Neural crest cell (in vitro differentiated cells): Measurements from ENCODE around the gene TAX1BP3. TPM values are rescaled to one million over a fixed set of nuclear protein-coding genes. Genes with fewer than 3 reads are reported as not detected.
"Not testable (repeated sequence)": the region's sequence is repeated elsewhere in the genome, so short reads cannot be mapped to it uniquely, and the experiment has no call there.

Experiments used
- DNase-seq: peaks from one replicate; pipeline ENCODE4 v3.0.0; 2021; ENCODE audit warnings: low read depth, mixed read lengths, low spot score
- H3K27ac Mint-ChIP-seq: one replicate; pipeline ENCODE4 v1.8.0; 2021; ENCODE audit warnings: mild to moderate bottlenecking, mixed read lengths; ENCODE audit not compliant: unreplicated experiment
- H3K27me3 Mint-ChIP-seq: 2 replicates; pipeline ENCODE4 v1.8.0; 2021; ENCODE audit warnings: low read depth, mild to moderate bottlenecking, mixed read lengths
- H3K36me3 Mint-ChIP-seq: 2 replicates; pipeline ENCODE4 v1.8.0; 2021; ENCODE audit warnings: low read depth, mild to moderate bottlenecking, mixed read lengths
- H3K4me1 Mint-ChIP-seq: 2 replicates; pipeline ENCODE4 v1.8.0; 2021; ENCODE audit warnings: mixed read lengths
- H3K4me3 Mint-ChIP-seq: one replicate; pipeline ENCODE4 v1.8.0; 2021; ENCODE audit warnings: mild to moderate bottlenecking, mixed read lengths
- H3K9me3 Mint-ChIP-seq: 2 replicates; pipeline ENCODE4 v1.8.0; 2021; ENCODE audit warnings: mixed read lengths
- long read RNA-seq: library from polyadenylated mRNA; unstranded; transcript quantifications from one replicate; pipeline ENCODE4 v2.0.0, GENCODE V29; 2020
- total RNA-seq: library from RNA; stranded (reverse); gene quantifications from 2 replicates; pipeline ENCODE4 v1.2.1, GENCODE V29; 2021
- TF ChIP-seq, protein P1 (sequence below): fragments of 200-600 bp; sonication (generic); conservative IDR thresholded peaks from 2 replicates; pipeline ENCODE4 v1.5.0; 2021; ENCODE audit warnings: antibody characterized with exemption, mild to moderate bottlenecking

The TAX1BP3 gene, protein sequence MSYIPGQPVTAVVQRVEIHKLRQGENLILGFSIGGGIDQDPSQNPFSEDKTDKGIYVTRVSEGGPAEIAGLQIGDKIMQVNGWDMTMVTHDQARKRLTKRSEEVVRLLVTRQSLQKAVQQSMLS
- total RNA-seq, result 58.2 and 65.8 TPM in 2 replicates
- long read RNA-seq, partial matches to known transcripts, result 0 of 1 reads
- long read RNA-seq, other reads (novel, unspliced or antisense), result 0 of 1 reads

DNA sequence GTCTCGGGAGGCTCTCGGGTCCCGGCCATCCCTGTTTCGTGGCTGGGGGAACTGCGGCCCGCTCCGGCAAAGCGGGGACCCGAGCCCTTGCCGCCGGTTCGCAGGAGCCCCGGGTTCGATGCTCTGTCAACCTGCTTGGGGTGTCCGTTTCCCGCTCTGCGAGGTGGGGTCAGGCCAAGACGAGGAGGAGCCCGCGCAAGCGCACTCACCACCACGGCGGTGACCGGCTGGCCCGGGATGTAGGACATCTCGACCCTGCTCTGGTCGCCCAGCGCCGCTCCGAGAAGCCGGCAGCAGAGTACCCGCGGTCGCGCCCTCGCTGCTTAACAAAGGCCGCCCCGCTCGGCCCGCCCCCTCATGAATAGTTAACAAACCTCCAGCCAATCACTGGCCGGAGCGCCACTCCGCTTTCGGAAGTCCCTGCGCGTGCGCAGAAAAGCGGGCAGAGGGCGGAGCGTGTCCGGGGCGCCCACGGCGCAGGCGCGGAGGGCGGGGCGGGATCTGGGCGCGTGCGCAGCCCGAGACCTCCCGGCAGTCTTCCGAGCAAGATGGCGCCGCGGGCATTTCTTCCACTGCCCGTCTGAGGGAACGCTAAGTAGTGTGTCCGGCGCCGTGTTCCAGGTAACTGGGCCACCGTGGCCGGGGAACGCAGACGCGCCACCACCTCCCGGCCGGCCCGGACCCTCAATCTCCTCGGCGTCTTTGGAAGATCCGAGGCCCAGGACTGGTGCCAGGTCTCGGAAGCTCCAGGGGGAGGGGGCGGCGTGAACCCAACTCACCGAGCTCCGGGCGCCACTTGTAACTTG is at the start of gene TAX1BP3, which contains the start of gene EMC6:
Gene TAX1BP3, minus strand, starts transcription at position 300 of the 806 bp plus-strand sequence. Its CDS starts 52 bp downstream, at position 248.
Gene EMC6, plus strand, starts transcription at position 534 of the 806 bp plus-strand sequence. CDS start 335 bp downstream, outside the sequence.
- Mint-ChIP-seq H3K9me3 (no peaks in the 10 kb centered on the region), H3K4me3 (peak within 1 kb of the TSS; percentile 95), H3K4me1 (peaks cover 29% of the 10 kb centered on the region), H3K27ac (peak within 1 kb of the TSS; percentile 96), H3K27me3 (no peaks in the 10 kb centered on the region), H3K36me3 (no peaks in the 10 kb centered on the region)
- TF ChIP-seq, protein P1, sequence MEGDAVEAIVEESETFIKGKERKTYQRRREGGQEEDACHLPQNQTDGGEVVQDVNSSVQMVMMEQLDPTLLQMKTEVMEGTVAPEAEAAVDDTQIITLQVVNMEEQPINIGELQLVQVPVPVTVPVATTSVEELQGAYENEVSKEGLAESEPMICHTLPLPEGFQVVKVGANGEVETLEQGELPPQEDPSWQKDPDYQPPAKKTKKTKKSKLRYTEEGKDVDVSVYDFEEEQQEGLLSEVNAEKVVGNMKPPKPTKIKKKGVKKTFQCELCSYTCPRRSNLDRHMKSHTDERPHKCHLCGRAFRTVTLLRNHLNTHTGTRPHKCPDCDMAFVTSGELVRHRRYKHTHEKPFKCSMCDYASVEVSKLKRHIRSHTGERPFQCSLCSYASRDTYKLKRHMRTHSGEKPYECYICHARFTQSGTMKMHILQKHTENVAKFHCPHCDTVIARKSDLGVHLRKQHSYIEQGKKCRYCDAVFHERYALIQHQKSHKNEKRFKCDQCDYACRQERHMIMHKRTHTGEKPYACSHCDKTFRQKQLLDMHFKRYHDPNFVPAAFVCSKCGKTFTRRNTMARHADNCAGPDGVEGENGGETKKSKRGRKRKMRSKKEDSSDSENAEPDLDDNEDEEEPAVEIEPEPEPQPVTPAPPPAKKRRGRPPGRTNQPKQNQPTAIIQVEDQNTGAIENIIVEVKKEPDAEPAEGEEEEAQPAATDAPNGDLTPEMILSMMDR, result no peak
- peak; percentile 100 for DNase-seq

DNA sequence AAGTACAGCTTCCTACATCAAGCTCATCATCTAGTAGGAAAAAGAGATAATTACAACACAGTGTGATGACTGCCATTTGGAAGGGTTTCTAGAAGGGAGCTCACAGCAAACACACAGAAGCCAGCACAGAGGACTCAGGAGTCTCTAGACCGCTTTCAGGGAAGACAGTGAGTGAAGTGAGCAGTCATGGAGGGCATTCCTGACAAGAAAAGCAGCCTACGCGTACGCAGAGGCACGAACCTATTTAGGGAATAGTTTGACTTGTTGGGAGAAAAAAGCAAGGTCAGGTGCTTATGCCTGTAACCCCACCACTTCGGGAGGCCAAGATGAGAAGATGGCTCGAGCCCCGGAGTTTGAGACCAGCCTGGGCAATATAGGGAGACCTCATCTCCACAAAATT is 46.9 kb upstream of the TAX1BP3 start:
- no peaks in the 10 kb centered on the region for H3K27me3 Mint-ChIP-seq
- no peak for DNase-seq
- H3K4me3 Mint-ChIP-seq, result no peak overlapping the region
- no peaks in the 10 kb centered on the region for H3K9me3 Mint-ChIP-seq
- TF ChIP-seq, protein P1, result no peak
- peaks cover 11% of the 10 kb centered on the region for H3K36me3 Mint-ChIP-seq
- no peak overlapping the region for H3K27ac Mint-ChIP-seq
- H3K4me1 Mint-ChIP-seq, result peaks cover 5% of the 10 kb centered on the region

DNA sequence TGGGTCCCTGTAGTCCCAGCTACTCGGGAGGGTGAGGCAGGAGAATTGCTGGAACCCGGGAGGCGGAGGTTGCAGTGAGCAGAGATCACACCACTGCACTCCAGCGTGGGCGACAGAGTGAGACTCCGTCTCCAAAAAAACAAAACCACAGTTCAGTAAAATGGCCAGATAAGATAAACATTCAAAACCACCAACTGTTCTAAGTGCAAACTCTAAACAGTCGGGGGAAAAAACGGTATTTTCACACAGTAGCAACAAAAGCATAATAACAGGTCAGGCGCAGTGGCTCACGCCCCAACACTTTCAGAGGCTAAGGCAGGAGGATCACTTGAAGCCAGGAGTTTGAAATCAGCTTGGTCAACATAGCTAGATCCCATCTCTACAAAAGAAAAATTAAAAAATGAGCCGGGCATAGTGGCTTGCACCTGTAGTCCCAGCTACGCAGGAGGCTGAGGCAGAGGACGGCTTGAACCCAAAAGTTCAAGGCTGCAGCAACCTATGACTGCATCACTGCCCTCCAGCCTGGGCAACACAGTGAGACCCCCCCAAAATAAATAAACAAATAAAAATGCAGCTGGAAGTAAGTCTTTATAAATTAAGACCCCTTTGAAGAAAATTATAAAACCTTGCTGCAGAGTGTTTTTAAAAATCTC is 44.6 kb upstream of the TAX1BP3 start:
- TF ChIP-seq, protein P1, result no peak
- H3K27ac Mint-ChIP-seq, result no peak overlapping the region
- H3K4me1 Mint-ChIP-seq, result no peaks in the 10 kb centered on the region
- H3K36me3 Mint-ChIP-seq, result peaks cover 11% of the 10 kb centered on the region
- H3K4me3 Mint-ChIP-seq, result no peak overlapping the region
- no peaks in the 10 kb centered on the region for H3K27me3 Mint-ChIP-seq
- H3K9me3 Mint-ChIP-seq, result no peaks in the 10 kb centered on the region
- no peak for DNase-seq

DNA sequence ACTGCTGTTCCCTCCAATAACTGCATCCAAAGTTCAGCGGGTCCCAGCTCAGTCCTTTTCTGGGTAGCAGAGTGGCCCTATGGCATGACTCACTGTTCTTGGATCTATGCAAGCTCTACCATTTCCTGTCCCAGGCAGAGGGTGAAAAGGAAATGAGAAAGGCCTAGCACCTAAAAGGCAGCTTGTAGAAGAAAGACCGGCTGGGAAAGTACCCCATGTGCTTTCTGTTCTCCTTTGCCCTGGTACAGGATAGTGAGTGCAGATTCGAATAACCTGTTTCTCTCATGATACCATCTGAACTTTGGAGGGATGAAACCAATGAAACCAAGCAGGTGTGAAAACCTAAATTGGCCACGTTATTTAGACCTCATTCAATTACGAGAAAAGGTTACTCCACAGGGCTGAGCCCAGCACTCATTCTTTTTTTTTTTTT is 42.6 kb upstream of the TAX1BP3 start:
- no peak for DNase-seq
- Mint-ChIP-seq H3K9me3 (no peaks in the 10 kb centered on the region), H3K36me3 (peaks cover 11% of the 10 kb centered on the region), H3K27ac (no peak overlapping the region), H3K4me3 (no peak overlapping the region), H3K27me3 (no peaks in the 10 kb centered on the region), H3K4me1 (no peaks in the 10 kb centered on the region)
- TF ChIP-seq, protein P1, result no peak

DNA sequence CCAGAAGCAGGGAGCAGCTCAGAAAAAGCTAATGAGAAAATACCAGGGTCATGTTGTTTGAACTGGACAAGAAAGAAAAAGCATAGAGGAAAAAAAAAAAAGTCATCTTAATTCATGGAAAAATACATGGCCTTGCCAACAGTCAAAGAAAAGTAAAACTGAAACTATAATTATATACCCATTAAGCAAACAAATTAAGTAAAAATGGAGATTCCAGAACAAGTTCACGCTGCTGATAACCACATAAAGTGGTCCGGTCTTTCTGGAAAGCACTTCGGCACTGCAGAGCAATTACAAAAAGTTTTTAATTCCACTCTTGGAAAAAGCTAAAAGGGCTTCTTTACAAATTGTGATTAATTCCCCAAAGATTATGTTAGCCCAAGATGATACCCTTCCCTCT is 40.0 kb upstream of the TAX1BP3 start:
- peaks cover 6% of the 10 kb centered on the region for H3K36me3 Mint-ChIP-seq
- no peak overlapping the region for H3K4me3 Mint-ChIP-seq

DNA sequence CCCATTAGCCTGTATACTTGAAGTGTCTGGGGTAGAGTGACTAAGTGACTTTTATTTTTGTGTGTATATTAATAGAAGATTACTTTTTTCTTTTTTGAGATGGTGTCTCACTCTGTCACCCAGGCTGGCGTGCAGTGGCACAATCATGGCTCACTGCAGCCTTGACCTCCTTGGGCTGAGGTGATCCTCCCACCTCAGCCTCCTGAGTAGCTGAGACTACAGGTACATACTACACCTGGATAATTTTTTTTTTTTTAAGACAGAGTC is 37.3 kb upstream of the TAX1BP3 start:
- not testable (repeated sequence) for DNase-seq, H3K27ac Mint-ChIP-seq, H3K4me3 Mint-ChIP-seq, H3K27me3 Mint-ChIP-seq, H3K9me3 Mint-ChIP-seq, H3K4me1 Mint-ChIP-seq, H3K36me3 Mint-ChIP-seq

More for the DNA sequence above, 40.0 kb upstream of the TAX1BP3 start:
- TF ChIP-seq, protein P1, result no peak
- Mint-ChIP-seq H3K4me1 (no peaks in the 10 kb centered on the region), H3K27me3 (no peaks in the 10 kb centered on the region), H3K9me3 (no peaks in the 10 kb centered on the region), H3K27ac (no peak overlapping the region)
- DNase-seq, result no peak
